ENCODE data around the gene CCL28.

- TF ChIP-seq FOXK2 (IDR thresholded peaks at IDR 0.05) (no peak), SP1 (IDR thresholded peaks at IDR 0.05) (no peak), BHLHE40 (IDR thresholded peaks at IDR 0.05; ENCODE audit: borderline replicate concordance) (no peak), FOXM1 (IDR thresholded peaks at IDR 0.05; ENCODE audit: borderline replicate concordance) (no peak)
These were observed 60.1 kb downstream of the CCL28 start for GRCh38 chr5:43352131-43352530.
